Measurements from ENCODE around the gene CFTR.

The CFTR gene

GRCh38 chr7:117538053-117538452 is 58.2 kb downstream of the CFTR start:
- Histone ChIP-seq H3K4me1 (no peaks in the 10 kb centered on the region), H3K27ac (no peak overlapping the region), H3K4me2 (no peak overlapping the region), H3K9ac (no peak overlapping the region), H3K9me3 (replicated peaks in 1 of 11) (no peaks in the 10 kb centered on the region), H3K27me3 (no peaks in the 10 kb centered on the region), H3K4me3 (no peak overlapping the region), H3K36me3 (no peaks in the 10 kb centered on the region), H4K20me1 (no peaks in the 10 kb centered on the region)
- TF ChIP-seq Cebpa-rat (IDR thresholded peaks at IDR 0.05), result no peak

GRCh38 chr7:117544061-117544460 is 64.2 kb downstream of the CFTR start:
- Histone ChIP-seq H4K20me1 (no peaks in the 10 kb centered on the region), H3K9ac (no peak overlapping the region), H3K36me3 (no peaks in the 10 kb centered on the region), H3K27me3 (no peaks in the 10 kb centered on the region), H3K4me1 (no peaks in the 10 kb centered on the region), H3K9me3 (replicated peaks in 1 of 11) (no peaks in the 10 kb centered on the region), H3K27ac (no peak overlapping the region), H3K4me2 (no peak overlapping the region), H3K4me3 (no peak overlapping the region)
- no peak for TF ChIP-seq Cebpa-rat (IDR thresholded peaks at IDR 0.05)

GRCh38 chr7:117548035-117548434 is 68.2 kb downstream of the CFTR start:
- TF ChIP-seq Cebpa-rat (IDR thresholded peaks at IDR 0.05), result no peak
- H3K4me2 ChIP-seq, result no peak overlapping the region
- H3K9ac ChIP-seq, result no peak overlapping the region
- no peak overlapping the region for H3K27ac ChIP-seq
- H3K9me3 ChIP-seq (replicated peaks in 1 of 11), result no peaks in the 10 kb centered on the region
- H3K4me3 ChIP-seq, result no peak overlapping the region
- no peaks in the 10 kb centered on the region for H3K36me3 ChIP-seq
- H3K4me1 ChIP-seq, result no peaks in the 10 kb centered on the region; a peak in 1 of 20 replicates
- no peaks in the 10 kb centered on the region for H3K27me3 ChIP-seq
- H4K20me1 ChIP-seq, result no peaks in the 10 kb centered on the region

- H3K9me3 ChIP-seq (replicated peaks in 1 of 11), result no peaks in the 10 kb centered on the region
- no peaks in the 10 kb centered on the region; a peak in 1 of 20 replicates for H3K4me1 ChIP-seq
- no peaks in the 10 kb centered on the region for H3K36me3 ChIP-seq
- H3K4me2 ChIP-seq, result no peak overlapping the region
- H3K27ac ChIP-seq, result no peak overlapping the region
- H3K9ac ChIP-seq, result no peak overlapping the region
- H4K20me1 ChIP-seq, result no peaks in the 10 kb centered on the region
- no peak overlapping the region for H3K4me3 ChIP-seq
- no peak for TF ChIP-seq Cebpa-rat (IDR thresholded peaks at IDR 0.05)
- no peaks in the 10 kb centered on the region for H3K27me3 ChIP-seq
Observed at GRCh38 chr7:117550625-117551024, 70.8 kb downstream of the CFTR start.

GRCh38 chr7:117552660-117553059 is 72.8 kb downstream of the CFTR start:
- no peaks in the 10 kb centered on the region for H3K9me3 ChIP-seq (replicated peaks in 1 of 11)
- H3K36me3 ChIP-seq, result no peaks in the 10 kb centered on the region
- no peak overlapping the region for H3K4me3 ChIP-seq
- no peaks in the 10 kb centered on the region; a peak in 1 of 20 replicates for H3K4me1 ChIP-seq
- no peak overlapping the region for H3K9ac ChIP-seq
- TF ChIP-seq Cebpa-rat (IDR thresholded peaks at IDR 0.05), result no peak
- no peaks in the 10 kb centered on the region for H3K27me3 ChIP-seq
- no peak overlapping the region for H3K4me2 ChIP-seq
- no peaks in the 10 kb centered on the region for H4K20me1 ChIP-seq
- no peak overlapping the region for H3K27ac ChIP-seq

GRCh38 chr7:117555260-117555659 is 75.4 kb downstream of the CFTR start:
- H3K9me3 ChIP-seq (replicated peaks in 1 of 11), result no peaks in the 10 kb centered on the region
- TF ChIP-seq Cebpa-rat (IDR thresholded peaks at IDR 0.05), result no peak

GRCh38 chr7:117559391-117559790 is 79.6 kb downstream of the CFTR start:
- H4K20me1 ChIP-seq, result no peaks in the 10 kb centered on the region
- H3K27ac ChIP-seq, result no peak overlapping the region
- no peak overlapping the region for H3K9ac ChIP-seq
- H3K4me1 ChIP-seq, result no peaks in the 10 kb centered on the region
- no peak for TF ChIP-seq Cebpa-rat (IDR thresholded peaks at IDR 0.05)
- H3K4me3 ChIP-seq, result no peak overlapping the region
- no peaks in the 10 kb centered on the region for H3K36me3 ChIP-seq
- no peaks in the 10 kb centered on the region for H3K9me3 ChIP-seq (replicated peaks in 1 of 11)
- no peak overlapping the region for H3K4me2 ChIP-seq
- H3K27me3 ChIP-seq, result no peaks in the 10 kb centered on the region

More at GRCh38 chr7:117555260-117555659, 75.4 kb downstream of the CFTR start:
- Histone ChIP-seq H3K9ac (no peak overlapping the region), H3K4me1 (no peaks in the 10 kb centered on the region; a peak in 1 of 20 replicates), H3K27me3 (no peaks in the 10 kb centered on the region), H4K20me1 (no peaks in the 10 kb centered on the region), H3K4me3 (no peak overlapping the region), H3K36me3 (no peaks in the 10 kb centered on the region), H3K4me2 (no peak overlapping the region), H3K27ac (no peak overlapping the region)

GRCh38 chr7:117560030-117560429 is 80.2 kb downstream of the CFTR start:
- TF ChIP-seq Cebpa-rat (IDR thresholded peaks at IDR 0.05), result no peak
- no peaks in the 10 kb centered on the region for H3K4me1 ChIP-seq
- H3K9me3 ChIP-seq (replicated peaks in 1 of 11), result no peaks in the 10 kb centered on the region
- no peak overlapping the region for H3K27ac ChIP-seq
- H3K27me3 ChIP-seq, result no peaks in the 10 kb centered on the region
- H3K4me3 ChIP-seq, result no peak overlapping the region
- no peak overlapping the region for H3K4me2 ChIP-seq
- H3K36me3 ChIP-seq, result no peaks in the 10 kb centered on the region
- H4K20me1 ChIP-seq, result no peaks in the 10 kb centered on the region
- no peak overlapping the region for H3K9ac ChIP-seq

GRCh38 chr7:117562759-117563158 is 82.9 kb downstream of the CFTR start:
- Histone ChIP-seq H3K27me3 (no peaks in the 10 kb centered on the region), H3K4me2 (no peak overlapping the region)

GRCh38 chr7:117564080-117564479 is 84.3 kb downstream of the CFTR start:
- no peak overlapping the region for H3K4me2 ChIP-seq
- H4K20me1 ChIP-seq, result no peaks in the 10 kb centered on the region
- no peaks in the 10 kb centered on the region for H3K36me3 ChIP-seq
- no peak overlapping the region for H3K27ac ChIP-seq
- no peaks in the 10 kb centered on the region for H3K4me1 ChIP-seq
- no peaks in the 10 kb centered on the region for H3K27me3 ChIP-seq
- no peak overlapping the region for H3K9ac ChIP-seq
- no peak for TF ChIP-seq Cebpa-rat (IDR thresholded peaks at IDR 0.05)
- H3K9me3 ChIP-seq (replicated peaks in 1 of 11), result no peaks in the 10 kb centered on the region
- H3K4me3 ChIP-seq, result no peak overlapping the region

More at GRCh38 chr7:117562759-117563158, 82.9 kb downstream of the CFTR start:
- TF ChIP-seq Cebpa-rat (IDR thresholded peaks at IDR 0.05), result no peak
- Histone ChIP-seq H4K20me1 (no peaks in the 10 kb centered on the region), H3K36me3 (no peaks in the 10 kb centered on the region), H3K9ac (no peak overlapping the region), H3K4me3 (no peak overlapping the region), H3K27ac (no peak overlapping the region), H3K4me1 (no peaks in the 10 kb centered on the region), H3K9me3 (replicated peaks in 1 of 11) (no peaks in the 10 kb centered on the region)

- Histone ChIP-seq H3K4me1 (no peaks in the 10 kb centered on the region), H3K36me3 (no peaks in the 10 kb centered on the region), H3K9me3 (replicated peaks in 1 of 11) (no peaks in the 10 kb centered on the region), H3K27me3 (no peaks in the 10 kb centered on the region), H3K27ac (no peak overlapping the region), H3K4me3 (no peak overlapping the region), H3K4me2 (no peak overlapping the region), H3K9ac (no peak overlapping the region), H4K20me1 (no peaks in the 10 kb centered on the region)
- no peak for TF ChIP-seq Cebpa-rat (IDR thresholded peaks at IDR 0.05)
Observed at GRCh38 chr7:117564627-117565026, 84.8 kb downstream of the CFTR start.
